Measurements from ENCODE around the gene MR1.

Gene MR1

DNA sequence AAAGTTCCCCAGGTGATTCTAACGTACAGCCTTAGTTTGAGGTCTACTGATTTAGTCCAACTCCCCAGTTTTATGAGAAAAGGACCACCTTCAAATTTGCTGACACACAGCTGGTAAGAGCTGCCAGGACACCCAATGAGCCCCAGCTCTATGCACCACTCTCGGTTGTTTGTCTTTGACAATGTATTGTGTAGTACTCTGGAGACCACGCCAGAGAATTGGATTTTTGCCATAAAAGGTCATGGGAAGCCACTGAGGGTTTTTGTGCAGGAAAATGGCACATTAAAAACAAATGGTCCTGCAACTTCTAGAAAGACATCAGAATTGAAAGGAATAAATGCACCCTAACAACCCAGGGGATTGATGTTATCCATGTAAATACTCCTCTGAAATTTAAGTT, 47.6 kb downstream of the MR1 start:
- Histone ChIP-seq H3K4me1 (ENCODE audit: insufficient read depth, low read length, poor library complexity, severe bottlenecking) (peaks cover 51% of the 10 kb centered on the region), H3K79me2 (ENCODE audit: insufficient read depth, low read length) (no peaks in the 10 kb centered on the region), H4K20me1 (ENCODE audit: insufficient read depth, low read length, poor library complexity, severe bottlenecking) (no peaks in the 10 kb centered on the region), H3F3A (ENCODE audit: low read depth) (no peaks in the 10 kb centered on the region), H3K9ac (ENCODE audit: low read depth, low read length, poor library complexity, severe bottlenecking) (no peak overlapping the region), H3K36me3 (ENCODE audit: insufficient read depth, low read length) (no peaks in the 10 kb centered on the region), H3K4me3 (ENCODE audit: low read length, poor library complexity, severe bottlenecking) (no peak overlapping the region), H3K27me3 (ENCODE audit: insufficient read depth, low read length, poor library complexity, severe bottlenecking) (no peaks in the 10 kb centered on the region), H3K9me2 (replicated peaks; ENCODE audit: low read depth, low read length) (no peaks in the 10 kb centered on the region), H3K4me2 (ENCODE audit: low read depth, low read length, poor library complexity, severe bottlenecking) (no peak overlapping the region), H3K9me3 (ENCODE audit: insufficient read depth, low read depth, low read length) (no peaks in the 10 kb centered on the region), H2AFZ (ENCODE audit: low read length) (no peak overlapping the region)
- TF ChIP-seq, protein P1, sequence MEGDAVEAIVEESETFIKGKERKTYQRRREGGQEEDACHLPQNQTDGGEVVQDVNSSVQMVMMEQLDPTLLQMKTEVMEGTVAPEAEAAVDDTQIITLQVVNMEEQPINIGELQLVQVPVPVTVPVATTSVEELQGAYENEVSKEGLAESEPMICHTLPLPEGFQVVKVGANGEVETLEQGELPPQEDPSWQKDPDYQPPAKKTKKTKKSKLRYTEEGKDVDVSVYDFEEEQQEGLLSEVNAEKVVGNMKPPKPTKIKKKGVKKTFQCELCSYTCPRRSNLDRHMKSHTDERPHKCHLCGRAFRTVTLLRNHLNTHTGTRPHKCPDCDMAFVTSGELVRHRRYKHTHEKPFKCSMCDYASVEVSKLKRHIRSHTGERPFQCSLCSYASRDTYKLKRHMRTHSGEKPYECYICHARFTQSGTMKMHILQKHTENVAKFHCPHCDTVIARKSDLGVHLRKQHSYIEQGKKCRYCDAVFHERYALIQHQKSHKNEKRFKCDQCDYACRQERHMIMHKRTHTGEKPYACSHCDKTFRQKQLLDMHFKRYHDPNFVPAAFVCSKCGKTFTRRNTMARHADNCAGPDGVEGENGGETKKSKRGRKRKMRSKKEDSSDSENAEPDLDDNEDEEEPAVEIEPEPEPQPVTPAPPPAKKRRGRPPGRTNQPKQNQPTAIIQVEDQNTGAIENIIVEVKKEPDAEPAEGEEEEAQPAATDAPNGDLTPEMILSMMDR (conservative IDR thresholded peaks at IDR 0.05; ENCODE audit: low read length): no peak
- TF ChIP-seq EZH2phosphoT487 (IDR thresholded peaks at IDR 0.05; ENCODE audit: borderline replicate concordance): no peak

DNA sequence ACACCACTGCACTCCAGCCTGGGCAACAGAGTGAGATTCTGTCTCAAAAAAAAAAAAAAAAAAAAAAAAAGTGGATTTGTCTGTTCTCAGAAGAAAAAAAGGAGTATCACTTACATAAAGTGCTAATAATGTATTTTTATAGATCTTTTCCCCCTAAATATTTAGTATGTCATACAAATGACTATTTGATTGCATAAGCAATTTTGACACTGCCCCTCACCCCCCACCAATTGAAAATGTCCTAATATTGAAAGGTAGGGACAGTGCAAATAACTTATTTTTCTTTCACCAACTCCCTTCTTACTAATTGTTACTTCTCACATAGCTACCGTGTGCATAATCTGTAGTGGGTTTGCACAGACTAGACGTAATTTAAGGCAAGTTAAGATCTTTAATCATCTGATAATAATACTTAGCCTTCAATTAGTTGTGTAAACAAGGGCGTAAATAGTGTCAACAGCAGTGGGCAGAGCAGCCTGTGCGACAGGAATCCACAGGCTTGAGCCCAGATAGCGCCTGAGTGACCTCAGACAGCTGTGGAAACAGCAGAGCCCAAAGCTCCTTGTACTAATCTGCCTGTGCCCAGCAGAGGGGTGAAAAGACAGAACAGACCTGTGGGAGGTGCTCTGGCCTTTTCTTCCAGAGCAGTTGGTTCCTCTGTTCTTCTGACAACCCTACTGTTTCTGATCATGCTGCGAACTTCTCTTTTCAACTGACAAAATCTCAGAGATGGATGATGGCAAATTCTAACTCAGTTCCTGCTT, 50.2 kb downstream of the MR1 start:
- H3K79me2 ChIP-seq (ENCODE audit: insufficient read depth, low read length): peaks cover 4% of the 10 kb centered on the region; the same call in 1 of the 2 replicates
- H4K20me1 ChIP-seq (ENCODE audit: insufficient read depth, low read length, poor library complexity, severe bottlenecking): peaks cover 4% of the 10 kb centered on the region
- peaks cover 35% of the 10 kb centered on the region for H3K4me1 ChIP-seq (ENCODE audit: insufficient read depth, low read length, poor library complexity, severe bottlenecking)
- no peaks in the 10 kb centered on the region for H3K27me3 ChIP-seq (ENCODE audit: insufficient read depth, low read length, poor library complexity, severe bottlenecking)
- H3K4me2 ChIP-seq (ENCODE audit: low read depth, low read length, poor library complexity, severe bottlenecking): no peak overlapping the region
- H3K4me3 ChIP-seq (ENCODE audit: low read length, poor library complexity, severe bottlenecking): no peak overlapping the region
- H3K36me3 ChIP-seq (ENCODE audit: insufficient read depth, low read length): no peaks in the 10 kb centered on the region
- no peaks in the 10 kb centered on the region for H3K9me3 ChIP-seq (ENCODE audit: insufficient read depth, low read depth, low read length)
- no peaks in the 10 kb centered on the region for H3K9me2 ChIP-seq (replicated peaks; ENCODE audit: low read depth, low read length)
- no peak overlapping the region for H2AFZ ChIP-seq (ENCODE audit: low read length)
- TF ChIP-seq EZH2phosphoT487 (IDR thresholded peaks at IDR 0.05; ENCODE audit: borderline replicate concordance): no peak
- TF ChIP-seq, protein P1 (conservative IDR thresholded peaks at IDR 0.05; ENCODE audit: low read length): peak; percentile 74
- no peak overlapping the region for H3K9ac ChIP-seq (ENCODE audit: low read depth, low read length, poor library complexity, severe bottlenecking)
- H3F3A ChIP-seq (ENCODE audit: low read depth): no peaks in the 10 kb centered on the region

DNA sequence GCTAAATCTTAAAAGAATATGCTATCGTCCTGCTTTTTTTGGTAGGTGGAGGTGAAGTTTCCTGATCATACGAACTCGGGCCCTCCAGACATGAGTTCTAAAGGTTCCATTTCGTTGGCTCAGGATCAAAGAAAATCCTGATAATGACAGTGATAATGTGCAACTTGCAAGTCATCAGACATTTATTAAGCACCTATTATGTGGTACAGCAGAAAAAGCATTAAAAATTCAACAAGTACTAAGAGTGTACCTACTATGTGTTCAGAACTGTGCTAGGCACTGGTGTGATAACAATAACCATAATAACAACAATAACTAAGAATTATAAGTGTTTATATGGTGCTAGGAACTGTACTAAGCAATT, 50.8 kb downstream of the MR1 start:
- Histone ChIP-seq H3K36me3 (ENCODE audit: insufficient read depth, low read length) (no peaks in the 10 kb centered on the region), H3K9ac (ENCODE audit: low read depth, low read length, poor library complexity, severe bottlenecking) (no peak overlapping the region), H3K9me3 (ENCODE audit: insufficient read depth, low read depth, low read length) (no peaks in the 10 kb centered on the region), H3K4me2 (ENCODE audit: low read depth, low read length, poor library complexity, severe bottlenecking) (no peak overlapping the region), H3K4me3 (ENCODE audit: low read length, poor library complexity, severe bottlenecking) (no peak overlapping the region), H3K4me1 (ENCODE audit: insufficient read depth, low read length, poor library complexity, severe bottlenecking) (peaks cover 29% of the 10 kb centered on the region), H2AFZ (ENCODE audit: low read length) (no peak overlapping the region), H3F3A (ENCODE audit: low read depth) (no peaks in the 10 kb centered on the region), H4K20me1 (ENCODE audit: insufficient read depth, low read length, poor library complexity, severe bottlenecking) (peaks cover 6% of the 10 kb centered on the region), H3K79me2 (ENCODE audit: insufficient read depth, low read length) (peaks cover 10% of the 10 kb centered on the region), H3K9me2 (replicated peaks; ENCODE audit: low read depth, low read length) (no peaks in the 10 kb centered on the region), H3K27me3 (ENCODE audit: insufficient read depth, low read length, poor library complexity, severe bottlenecking) (no peaks in the 10 kb centered on the region)
- TF ChIP-seq EZH2phosphoT487 (IDR thresholded peaks at IDR 0.05; ENCODE audit: borderline replicate concordance): no peak

DNA sequence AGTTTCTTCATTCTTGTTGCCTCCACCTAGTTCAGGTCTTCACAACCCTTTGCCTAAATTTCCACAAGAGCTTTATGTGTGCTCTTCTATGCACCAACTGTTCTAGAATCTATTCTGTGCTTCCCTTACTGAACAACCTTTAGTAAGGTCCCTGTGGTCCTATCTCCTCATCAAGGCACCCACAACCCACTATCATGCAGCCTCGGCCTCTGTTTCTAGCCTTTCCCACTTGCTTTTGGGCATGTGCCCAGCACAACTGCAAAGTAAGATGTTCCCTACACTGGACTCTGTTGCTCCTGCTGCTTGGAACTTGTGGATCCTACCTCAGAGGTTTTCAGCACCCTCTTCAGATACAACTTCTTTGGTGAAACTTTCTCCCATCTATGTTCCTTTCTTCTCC, 52.3 kb downstream of the MR1 start:
- Histone ChIP-seq H2AFZ (ENCODE audit: low read length) (no peak overlapping the region), H3K9me3 (ENCODE audit: insufficient read depth, low read depth, low read length) (no peaks in the 10 kb centered on the region), H3K9ac (ENCODE audit: low read depth, low read length, poor library complexity, severe bottlenecking) (no peak overlapping the region), H3K27me3 (ENCODE audit: insufficient read depth, low read length, poor library complexity, severe bottlenecking) (no peaks in the 10 kb centered on the region), H3K9me2 (replicated peaks; ENCODE audit: low read depth, low read length) (no peaks in the 10 kb centered on the region), H3K4me1 (ENCODE audit: insufficient read depth, low read length, poor library complexity, severe bottlenecking) (peaks cover 25% of the 10 kb centered on the region), H4K20me1 (ENCODE audit: insufficient read depth, low read length, poor library complexity, severe bottlenecking) (peaks cover 20% of the 10 kb centered on the region), H3F3A (ENCODE audit: low read depth) (no peaks in the 10 kb centered on the region), H3K79me2 (ENCODE audit: insufficient read depth, low read length) (peaks cover 25% of the 10 kb centered on the region), H3K36me3 (ENCODE audit: insufficient read depth, low read length) (no peaks in the 10 kb centered on the region), H3K4me3 (ENCODE audit: low read length, poor library complexity, severe bottlenecking) (no peak overlapping the region), H3K4me2 (ENCODE audit: low read depth, low read length, poor library complexity, severe bottlenecking) (no peak overlapping the region)
- no peak for TF ChIP-seq EZH2phosphoT487 (IDR thresholded peaks at IDR 0.05; ENCODE audit: borderline replicate concordance)
- TF ChIP-seq, protein P1 (conservative IDR thresholded peaks at IDR 0.05; ENCODE audit: low read length): no peak
